Lower leg skin (tissue), 4 donors: ENCODE data around the gene UST. TPM values are rescaled to one million over a fixed set of nuclear protein-coding genes. Genes with fewer than 3 reads are reported as not detected.

ENCODE experiments used
- DNase-seq, 2 donors: peaks; one replicate each; pipeline ENCODE4 v3.0.0-alpha.2; 2019; ENCODE audit warnings: low spot score in 2 of 2
- H3K4me3 ChIP-seq: fragments of 200-600 bp; sonication (generic); 2 replicates; pipeline ENCODE4 v1.5.1; 2017; ENCODE audit warnings: mild to moderate bottlenecking, low read depth; ENCODE audit not compliant: poor library complexity, severe bottlenecking
- POLR2A ChIP-seq, 2 donors: fragments of 450-650 bp; IDR thresholded peaks; one replicate each; pipeline ENCODE4 v1.6.1; 2016 to 2017; ENCODE audit warnings: antibody characterized with exemption in 2 of 2, mild to moderate bottlenecking in 1 of 2, moderate library complexity in 1 of 2
- WGBS, 2 donors: methylation state at CpG; one replicate each; pipeline ENCODE4 v1.1.5; 2018; 5-methylcytosine and 5-hydroxymethylcytosine counted together
- intact Hi-C: fragments of 100-400 bp; cut with DNase I; formaldehyde crosslinking; loops from one replicate; pipeline ENCODE4 v1.15.0; 2023; ENCODE audit warnings: low total_unique reads
- total RNA-seq, 4 donors: library from RNA; depleted of rRNA; stranded (reverse); fragments of >200 nt; gene quantifications; one replicate each; pipeline ENCODE4 v1.1.0, GENCODE V29; 2016
- TF ChIP-seq, protein P1 (sequence below), 3 donors: fragments of 450-650 bp; IDR thresholded peaks; one replicate each; pipeline ENCODE4 v1.5.1; 2016; ENCODE audit warnings: antibody characterized with exemption in 3 of 3, mild to moderate bottlenecking in 3 of 3, moderate library complexity in 2 of 3

UST gene
- total RNA-seq, 4 donors from 2014 or later: 12.2 to 21.7 (median 17.7) TPM

DNA sequence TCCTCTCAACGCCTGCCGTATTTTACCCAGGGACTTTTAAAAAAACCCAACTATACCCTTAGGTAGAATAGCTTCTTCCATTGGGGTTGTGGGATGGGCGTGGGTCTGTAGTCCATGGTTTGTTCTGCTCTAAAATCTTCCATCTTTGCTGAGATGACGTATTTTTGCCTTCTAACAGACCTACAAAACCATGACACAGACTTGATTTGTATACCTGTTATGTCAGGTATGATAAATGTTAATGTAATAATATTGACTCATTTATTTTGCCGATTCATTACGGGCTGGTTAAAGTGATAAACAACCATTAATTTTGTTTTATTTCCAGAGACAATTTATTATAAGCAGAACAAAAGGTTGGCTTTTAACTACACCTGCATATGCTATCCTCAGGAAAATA is 48.7 kb downstream of the UST start:
- WGBS, 2 donors: 65 to 72% methylated on average over 6 of the region's 6 CpGs
- intact Hi-C loops: no loop called here
- TF ChIP-seq, protein P1, sequence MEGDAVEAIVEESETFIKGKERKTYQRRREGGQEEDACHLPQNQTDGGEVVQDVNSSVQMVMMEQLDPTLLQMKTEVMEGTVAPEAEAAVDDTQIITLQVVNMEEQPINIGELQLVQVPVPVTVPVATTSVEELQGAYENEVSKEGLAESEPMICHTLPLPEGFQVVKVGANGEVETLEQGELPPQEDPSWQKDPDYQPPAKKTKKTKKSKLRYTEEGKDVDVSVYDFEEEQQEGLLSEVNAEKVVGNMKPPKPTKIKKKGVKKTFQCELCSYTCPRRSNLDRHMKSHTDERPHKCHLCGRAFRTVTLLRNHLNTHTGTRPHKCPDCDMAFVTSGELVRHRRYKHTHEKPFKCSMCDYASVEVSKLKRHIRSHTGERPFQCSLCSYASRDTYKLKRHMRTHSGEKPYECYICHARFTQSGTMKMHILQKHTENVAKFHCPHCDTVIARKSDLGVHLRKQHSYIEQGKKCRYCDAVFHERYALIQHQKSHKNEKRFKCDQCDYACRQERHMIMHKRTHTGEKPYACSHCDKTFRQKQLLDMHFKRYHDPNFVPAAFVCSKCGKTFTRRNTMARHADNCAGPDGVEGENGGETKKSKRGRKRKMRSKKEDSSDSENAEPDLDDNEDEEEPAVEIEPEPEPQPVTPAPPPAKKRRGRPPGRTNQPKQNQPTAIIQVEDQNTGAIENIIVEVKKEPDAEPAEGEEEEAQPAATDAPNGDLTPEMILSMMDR (IDR thresholded peaks at IDR 0.05): no peak
- no peak for TF ChIP-seq POLR2A (IDR thresholded peaks at IDR 0.05)
- no peak for DNase-seq
- no peak overlapping the region for H3K4me3 ChIP-seq

DNA sequence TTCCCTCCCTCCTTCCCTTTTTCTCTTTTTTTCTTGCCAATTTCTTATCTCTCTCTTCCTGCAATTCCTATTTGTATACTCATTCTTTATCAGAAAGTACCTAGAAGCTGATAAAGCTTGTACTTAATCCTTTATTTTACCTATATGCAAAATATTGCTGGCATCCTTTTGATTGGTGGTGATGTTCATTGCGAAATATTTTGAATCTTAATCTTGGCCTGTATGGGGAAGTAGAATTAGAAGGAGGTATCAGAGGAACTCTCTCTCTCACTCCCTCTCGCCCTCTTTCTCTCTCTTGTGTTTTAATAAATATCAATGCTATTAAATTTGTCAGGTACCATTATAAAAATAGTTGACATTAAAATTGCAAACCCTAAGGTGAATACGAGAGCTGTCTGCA is 52.8 kb downstream of the UST start:
- no peak overlapping the region for H3K4me3 ChIP-seq
- intact Hi-C loops: no loop called here
- TF ChIP-seq, protein P1 (IDR thresholded peaks at IDR 0.05): no peak
- TF ChIP-seq POLR2A (IDR thresholded peaks at IDR 0.05): no peak
- no peak for DNase-seq
- WGBS, 2 donors: 57 to 60% methylated on average over 3 of the region's 3 CpGs

DNA sequence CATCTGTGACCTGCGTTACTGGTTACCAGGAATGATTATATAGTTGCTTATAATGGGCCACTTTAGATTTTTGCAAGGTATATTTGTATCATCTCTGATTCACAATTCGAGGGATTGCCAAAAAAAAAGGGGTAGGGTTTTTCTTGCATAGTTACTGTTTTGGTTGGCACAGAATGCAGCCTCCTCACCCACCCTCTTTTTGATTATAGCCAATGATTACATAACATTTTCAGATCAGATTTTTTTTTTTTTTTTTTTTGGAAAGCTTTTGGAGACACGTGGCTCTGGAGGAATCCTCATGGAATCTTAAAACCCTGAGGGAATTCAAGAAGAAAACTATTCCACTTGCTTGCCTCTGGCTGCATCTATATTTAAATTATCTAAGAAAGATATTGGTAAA is 53.7 kb downstream of the UST start:
- H3K4me3 ChIP-seq: no peak overlapping the region
- intact Hi-C loops: no loop called here
- no peak for TF ChIP-seq POLR2A (IDR thresholded peaks at IDR 0.05)
- TF ChIP-seq, protein P1 (IDR thresholded peaks at IDR 0.05): no peak
- no peak for DNase-seq
- 7 to 11% methylated on average over 3 of the region's 3 CpGs for WGBS, 2 donors

- TF ChIP-seq POLR2A (IDR thresholded peaks at IDR 0.05): no peak
- TF ChIP-seq, protein P1 (IDR thresholded peaks at IDR 0.05): no peak
- H3K4me3 ChIP-seq: no peak overlapping the region
- intact Hi-C loops: no loop called here
- DNase-seq: no peak
- 75 to 76% methylated on average over 6 of the region's 6 CpGs for WGBS, 2 donors
Measured at GRCh38 chr6:148803979-148804378, 57.1 kb downstream of the UST start.

- WGBS, 2 donors: 56 to 64% methylated on average over 4 of the region's 4 CpGs
- no peak overlapping the region for H3K4me3 ChIP-seq
- no peak for DNase-seq
- no peak for TF ChIP-seq POLR2A (IDR thresholded peaks at IDR 0.05)
- TF ChIP-seq, protein P1 (IDR thresholded peaks at IDR 0.05): no peak
- intact Hi-C loops: loop anchor here (5.0 kb wide), 1 partner anchor 1458 kb away; no protein-coding TSS in a partner anchor
Measured at GRCh38 chr6:148805777-148806176, 58.9 kb downstream of the UST start.

DNA sequence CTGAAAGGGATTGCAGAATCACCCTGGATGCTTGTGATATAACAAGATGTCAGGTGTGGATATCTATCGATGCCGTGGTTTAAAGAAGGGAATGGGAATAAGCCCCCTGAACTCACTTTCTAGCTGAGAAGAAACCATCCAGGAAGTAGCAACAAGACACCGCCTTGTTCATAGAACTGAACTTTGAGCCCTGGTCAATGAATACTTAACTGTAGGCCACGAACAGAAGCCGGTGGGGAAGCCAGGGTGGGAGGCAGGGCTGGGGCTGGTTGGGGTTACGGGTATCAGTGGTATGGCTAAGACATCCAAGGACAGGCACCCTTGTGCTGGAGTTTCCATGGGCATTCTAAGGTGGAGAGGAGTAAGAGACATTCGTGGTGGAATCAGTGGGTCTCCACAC is 61.0 kb downstream of the UST start:
- no peak for TF ChIP-seq POLR2A (IDR thresholded peaks at IDR 0.05)
- TF ChIP-seq, protein P1 (IDR thresholded peaks at IDR 0.05): no peak
- no peak overlapping the region for H3K4me3 ChIP-seq
- 95 to 97% methylated on average over 7 of the region's 7 CpGs for WGBS, 2 donors
- intact Hi-C loops: loop anchor here (5.0 kb wide), 1 partner anchor 1460 kb away; no protein-coding TSS in a partner anchor
- no peak for DNase-seq
